Measurements from ENCODE around the gene LHX1. TPM values are rescaled to one million over a fixed set of nuclear protein-coding genes. Genes with fewer than 3 reads are reported as not detected.

The LHX1 gene
- total RNA-seq, 1 donor from 2014 or later, result not detected

GRCh38 chr17:36938566-36939051 is 1.3 kb downstream of the LHX1 start:
- no peak for TF ChIP-seq CTCF (IDR thresholded peaks at IDR 0.05; ENCODE audit: insufficient read depth, low read length, severe bottlenecking)
- Histone ChIP-seq H3K4me3 (ENCODE audit: low read depth, low read length) (no peak overlapping the region), H3K27me3 (ENCODE audit: control insufficient read depth, insufficient read depth, low read length) (peaks cover 92% of the 10 kb centered on the region), H3K36me3 (ENCODE audit: control insufficient read depth, insufficient read depth, low read length) (no peaks in the 10 kb centered on the region)
- DNase-seq (ENCODE audit: low read depth) (no peak), FAIRE-seq (no peak)

GRCh38 chr17:36939052-36939801 is 2.0 kb downstream of the LHX1 start:
- FAIRE-seq, result no peak
- DNase-seq (ENCODE audit: low read depth), result no peak
- Histone ChIP-seq H3K36me3 (ENCODE audit: control insufficient read depth, insufficient read depth, low read length) (no peaks in the 10 kb centered on the region), H3K27me3 (ENCODE audit: control insufficient read depth, insufficient read depth, low read length) (peaks cover 87% of the 10 kb centered on the region), H3K4me3 (ENCODE audit: low read depth, low read length) (no peak overlapping the region)
- no peak for TF ChIP-seq CTCF (IDR thresholded peaks at IDR 0.05; ENCODE audit: insufficient read depth, low read length, severe bottlenecking)

GRCh38 chr17:36939802-36940312 is 2.6 kb downstream of the LHX1 start:
- H3K36me3 ChIP-seq (ENCODE audit: control insufficient read depth, insufficient read depth, low read length), result no peaks in the 10 kb centered on the region
- no peak overlapping the region for H3K4me3 ChIP-seq (ENCODE audit: low read depth, low read length)
- FAIRE-seq (no peak), DNase-seq (ENCODE audit: low read depth) (no peak)
- TF ChIP-seq CTCF (IDR thresholded peaks at IDR 0.05; ENCODE audit: insufficient read depth, low read length, severe bottlenecking), result no peak
- peaks cover 85% of the 10 kb centered on the region for H3K27me3 ChIP-seq (ENCODE audit: control insufficient read depth, insufficient read depth, low read length)

- Histone ChIP-seq H3K27me3 (ENCODE audit: control insufficient read depth, insufficient read depth, low read length) (peaks cover 80% of the 10 kb centered on the region), H3K36me3 (ENCODE audit: control insufficient read depth, insufficient read depth, low read length) (no peaks in the 10 kb centered on the region)
These were observed 3.3 kb downstream of the LHX1 start for GRCh38 chr17:36940313-36941264.

More at GRCh38 chr17:36940313-36941264, 3.3 kb downstream of the LHX1 start:
- no peak overlapping the region for H3K4me3 ChIP-seq (ENCODE audit: low read depth, low read length)
- no peak for TF ChIP-seq CTCF (IDR thresholded peaks at IDR 0.05; ENCODE audit: insufficient read depth, low read length, severe bottlenecking)
- DNase-seq (ENCODE audit: low read depth), result no peak
- FAIRE-seq, result no peak

Measured in bronchial epithelial cell (primary cell).